Activated CD4-positive, CD25-positive, alpha-beta regulatory T cell treated with anti-CD3 and anti-CD28 coated beads, Interleukin-2, amount 50 U/mL, for 72 hours (primary cell): Measurements from ENCODE around the gene SLAMF6.
"Not testable (repeated sequence)": the region's sequence is repeated elsewhere in the genome, so short reads cannot be mapped to it uniquely, and the experiment has no call there.

Source experiments
- DNase-seq: peaks from one replicate; pipeline ENCODE4 v3.0.0; 2021

Gene SLAMF6

DNA sequence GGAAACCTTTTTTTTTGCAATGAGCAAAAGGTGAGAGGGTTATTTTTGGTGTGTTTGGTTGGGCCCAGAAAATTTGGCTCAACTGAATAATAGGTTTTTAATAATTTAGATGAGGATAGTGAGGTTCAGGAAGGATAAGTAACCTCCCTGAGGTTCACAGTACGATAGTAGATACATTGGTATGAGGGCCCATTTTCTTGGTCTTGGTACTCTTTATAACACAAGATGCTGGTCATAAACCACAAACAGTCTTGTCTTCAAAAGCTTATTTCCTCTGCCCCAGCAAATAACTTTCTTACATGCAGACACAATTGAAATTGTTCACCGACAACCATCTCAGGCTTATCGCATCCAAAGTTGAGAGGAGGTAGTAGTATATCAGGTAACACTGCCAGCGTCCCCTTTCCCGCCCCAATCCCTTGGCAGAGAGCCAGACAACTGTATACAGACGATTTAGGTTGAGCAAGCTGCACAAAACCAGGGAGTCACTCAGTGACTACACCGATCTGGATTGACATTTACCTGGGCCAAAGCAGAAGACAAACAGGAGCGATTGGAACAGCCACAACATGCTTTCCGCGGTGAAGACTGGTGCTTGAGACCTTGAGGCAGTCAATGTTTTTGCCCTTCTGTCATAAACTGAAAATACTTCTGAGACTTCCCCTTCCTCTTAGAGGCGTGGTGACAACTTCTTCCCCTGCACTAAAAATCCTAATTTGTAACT, at the start of gene SLAMF6:
TSS of gene SLAMF6 (minus strand) at position 634 of the 724 bp plus-strand sequence. CDS start at position 571, 63 bp downstream.
- peak; percentile 49 for DNase-seq

DNA sequence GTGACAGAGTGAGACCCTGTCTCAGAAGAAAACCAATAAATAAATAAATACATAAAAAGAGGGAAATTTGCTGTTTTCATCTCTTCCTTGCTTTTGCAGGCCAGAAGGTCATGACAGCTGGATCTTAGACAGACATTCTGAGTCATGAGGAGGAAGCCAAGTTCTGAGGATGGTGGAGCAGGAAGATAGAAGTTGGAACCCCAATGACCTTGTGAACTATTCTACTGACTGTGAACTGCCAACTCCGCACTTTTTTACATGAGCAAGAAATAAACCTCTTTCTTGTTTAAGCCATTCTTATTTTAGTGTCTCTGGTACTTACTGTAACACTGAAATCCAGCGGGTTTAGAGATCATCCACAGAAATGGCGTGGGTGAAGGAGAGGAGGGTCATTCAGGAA, 47.8 kb upstream of the SLAMF6 start:
- DNase-seq: no peak

DNA sequence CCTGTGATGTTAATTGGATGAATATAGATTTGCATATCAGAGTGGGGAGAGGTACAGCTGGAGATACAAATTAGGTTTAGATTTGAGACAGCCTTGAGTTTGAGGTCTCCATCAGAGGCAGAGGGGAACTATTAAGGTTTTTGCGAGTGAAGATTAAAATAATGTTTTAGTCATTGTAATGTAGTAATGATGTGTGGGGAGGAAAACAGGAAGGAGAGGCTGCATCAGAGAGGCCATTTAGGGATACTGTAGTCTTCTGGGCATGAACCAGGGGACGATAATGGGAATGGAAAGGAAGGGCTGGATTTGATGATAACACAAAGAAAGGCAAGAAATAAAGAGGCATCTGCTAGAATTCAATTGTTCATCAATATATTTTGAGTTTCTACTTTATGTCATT, 46.8 kb upstream of the SLAMF6 start:
- no peak for DNase-seq

DNA sequence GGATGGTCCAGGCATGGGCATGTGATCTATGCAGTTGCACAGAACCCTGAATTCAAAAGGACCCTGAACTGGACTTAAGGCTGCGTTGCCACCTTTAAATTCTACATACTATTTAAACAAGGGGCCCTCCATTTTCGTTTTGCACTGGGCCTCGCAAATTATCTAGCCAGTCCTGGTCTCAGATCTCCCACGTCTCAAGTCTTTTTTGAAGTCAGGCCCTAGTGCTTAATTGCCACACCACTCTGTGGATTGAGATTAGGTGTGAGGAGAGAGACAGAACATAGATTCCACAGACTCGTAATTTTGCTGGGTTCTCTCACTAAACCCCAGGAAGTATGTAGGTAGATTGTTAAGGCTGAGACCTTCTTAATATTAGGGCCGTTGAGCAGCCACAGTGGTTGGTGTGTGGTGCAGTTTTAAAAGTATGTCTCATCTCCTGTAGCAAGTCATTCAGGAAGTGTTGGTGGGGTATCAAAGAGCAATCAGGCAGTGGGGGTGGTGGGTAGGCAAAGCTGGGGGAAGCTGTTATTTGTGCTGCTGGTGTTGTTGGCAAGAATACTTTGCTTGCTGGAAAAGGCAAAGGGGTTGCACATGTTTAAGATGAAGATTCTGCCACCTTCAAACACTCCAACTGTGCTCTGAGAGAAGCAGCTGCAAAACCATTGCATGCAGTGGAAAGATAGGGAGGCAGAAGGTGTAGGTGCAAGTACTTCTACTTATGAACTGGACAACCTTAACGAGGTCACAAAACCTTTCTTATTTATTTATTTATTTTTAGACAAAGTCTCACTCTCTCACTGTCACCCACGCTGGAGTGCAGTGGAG, 45.0 kb upstream of the SLAMF6 start:
- peak; percentile 47 for DNase-seq

DNA sequence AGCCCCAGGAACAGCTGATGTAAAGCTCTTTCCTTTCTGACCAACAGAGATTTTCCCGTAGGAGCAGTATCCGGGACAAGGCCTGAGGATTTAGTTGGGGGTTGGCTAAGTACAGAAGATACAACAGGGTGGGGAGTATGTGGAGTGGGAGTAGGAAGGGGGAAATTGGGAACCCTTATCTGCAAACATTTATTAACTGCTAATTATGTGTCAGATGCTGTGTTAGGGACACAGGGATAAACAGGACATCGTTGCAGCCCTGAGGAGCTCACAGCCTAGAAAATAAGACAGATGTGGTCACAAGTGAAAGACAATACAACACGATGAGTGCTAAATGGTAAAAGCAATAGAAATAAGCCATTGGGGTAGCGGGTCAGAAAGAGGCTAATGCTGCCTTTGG, 44.3 kb upstream of the SLAMF6 start:
- no peak for DNase-seq

DNA sequence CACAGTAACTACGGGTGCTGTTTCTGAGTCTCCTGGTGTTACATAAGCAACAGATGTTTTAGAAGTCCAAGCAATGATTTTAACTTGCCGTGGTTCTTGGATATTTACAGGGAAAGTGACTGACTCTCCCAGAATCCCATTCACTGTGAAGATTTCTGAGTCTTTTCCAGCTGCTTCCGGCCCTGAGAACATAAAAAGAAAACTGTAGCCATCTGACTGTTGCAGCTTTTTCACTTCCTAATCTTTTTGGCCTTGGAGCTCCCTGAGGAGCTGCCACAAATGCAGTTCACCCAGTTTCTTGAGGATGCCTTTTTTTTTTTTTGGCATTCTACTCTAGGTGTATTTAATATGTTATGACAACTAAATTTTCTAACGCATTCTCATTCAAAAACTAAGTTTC, 42.5 kb upstream of the SLAMF6 start:
- DNase-seq: no peak

DNA sequence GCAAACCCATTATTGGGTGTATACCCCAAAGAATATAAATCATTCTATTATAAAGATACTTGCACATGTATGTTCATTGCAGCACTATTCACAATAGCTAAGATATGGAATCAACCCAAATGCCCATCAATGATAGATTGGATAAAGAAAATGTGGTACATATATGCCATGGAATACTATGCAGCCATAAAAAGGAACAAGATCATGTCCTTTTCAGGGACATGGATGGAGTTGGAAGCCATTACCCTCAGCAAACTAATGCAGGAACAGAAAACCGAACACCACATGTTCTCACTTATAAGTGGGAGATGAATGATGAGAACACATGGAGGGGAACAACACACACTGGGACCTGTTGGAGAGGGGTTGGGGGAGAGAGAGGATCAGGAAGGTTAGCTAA, 40.2 kb upstream of the SLAMF6 start:
- DNase-seq: not testable (repeated sequence)

DNA sequence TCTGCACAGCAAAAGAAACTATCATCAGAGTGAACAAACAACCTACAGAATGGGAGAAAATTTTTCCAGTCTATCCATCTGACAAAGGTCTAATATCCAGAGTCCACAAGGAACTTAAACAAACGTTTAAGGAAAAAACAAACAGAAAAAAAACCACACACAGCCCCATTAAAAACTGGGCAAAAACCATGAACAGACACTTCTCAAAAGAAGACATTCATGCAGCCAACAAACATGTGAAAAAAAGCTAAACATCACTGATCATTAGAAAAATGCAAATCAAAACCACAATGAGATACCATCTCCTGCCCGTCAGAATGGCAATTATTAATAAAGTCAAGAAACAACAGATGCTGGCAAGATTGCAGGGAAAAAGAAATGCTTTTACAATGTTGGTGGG, 39.7 kb upstream of the SLAMF6 start:
- DNase-seq: not testable (repeated sequence)

DNA sequence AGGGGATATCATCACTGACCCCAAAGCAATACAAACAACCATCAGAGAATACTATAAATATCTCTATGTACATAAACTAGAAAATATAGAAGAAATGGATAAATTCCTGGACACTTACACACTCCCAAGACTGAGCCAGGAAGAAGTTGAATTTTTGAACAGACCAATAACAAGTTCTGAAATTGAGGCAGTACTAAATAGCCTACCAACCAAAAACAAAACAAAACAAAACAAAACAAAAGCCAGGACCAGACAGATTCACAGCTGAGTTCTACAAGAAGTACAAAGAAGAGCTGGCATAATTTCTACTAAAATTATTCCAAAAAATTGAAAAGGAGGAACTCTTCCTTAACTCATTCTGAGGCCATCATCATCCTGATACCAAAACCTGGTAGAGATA, 37.8 kb upstream of the SLAMF6 start:
- DNase-seq: no peak

DNA sequence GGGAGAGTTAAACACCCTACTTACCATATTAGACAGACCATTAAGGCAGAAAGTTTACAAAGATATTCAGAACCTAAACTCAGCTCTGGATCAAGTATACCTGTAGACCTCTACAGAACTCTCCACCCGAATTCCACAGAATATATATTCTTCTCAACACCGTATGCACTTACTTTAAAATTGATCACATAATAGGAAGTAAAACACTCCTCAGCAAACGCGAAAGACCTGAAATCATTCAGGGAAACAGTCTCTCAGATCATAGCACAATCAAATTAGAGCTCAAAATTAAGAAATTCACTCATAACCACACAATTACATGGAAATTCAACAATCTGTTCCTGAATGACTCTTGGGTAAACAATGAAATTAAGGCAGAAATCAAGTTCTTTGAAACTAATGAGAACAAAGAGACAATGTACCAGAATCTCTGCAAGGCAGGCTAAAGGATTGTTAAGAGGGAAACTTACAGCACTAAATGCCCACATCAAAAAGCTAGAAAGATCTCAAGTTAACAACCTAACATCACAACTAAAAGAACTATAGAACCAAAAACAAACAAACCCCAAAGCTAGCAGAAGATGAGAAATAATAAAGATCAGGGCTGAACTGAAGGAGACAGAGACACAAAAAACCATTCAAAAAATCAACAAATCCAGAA, 37.1 kb upstream of the SLAMF6 start:
- DNase-seq: no peak

DNA sequence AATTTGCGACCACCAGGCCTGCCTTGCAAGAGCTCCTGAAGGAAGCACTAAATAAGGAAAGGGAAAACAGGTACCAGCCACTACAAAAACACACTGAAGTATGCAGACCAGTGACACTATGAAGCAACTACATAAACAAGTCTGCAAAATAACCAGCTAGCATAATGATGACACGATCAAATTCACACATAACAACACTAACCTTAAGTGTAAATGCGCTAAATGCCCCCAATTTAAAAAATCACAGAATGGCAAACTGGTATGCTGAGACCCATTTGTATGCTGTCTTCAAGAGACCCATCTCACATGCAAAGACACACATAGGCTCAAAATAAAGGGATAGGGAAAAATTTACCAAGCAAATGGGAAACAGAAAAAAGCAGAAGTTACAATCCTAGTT, 36.4 kb upstream of the SLAMF6 start:
- not testable (repeated sequence) for DNase-seq

DNA sequence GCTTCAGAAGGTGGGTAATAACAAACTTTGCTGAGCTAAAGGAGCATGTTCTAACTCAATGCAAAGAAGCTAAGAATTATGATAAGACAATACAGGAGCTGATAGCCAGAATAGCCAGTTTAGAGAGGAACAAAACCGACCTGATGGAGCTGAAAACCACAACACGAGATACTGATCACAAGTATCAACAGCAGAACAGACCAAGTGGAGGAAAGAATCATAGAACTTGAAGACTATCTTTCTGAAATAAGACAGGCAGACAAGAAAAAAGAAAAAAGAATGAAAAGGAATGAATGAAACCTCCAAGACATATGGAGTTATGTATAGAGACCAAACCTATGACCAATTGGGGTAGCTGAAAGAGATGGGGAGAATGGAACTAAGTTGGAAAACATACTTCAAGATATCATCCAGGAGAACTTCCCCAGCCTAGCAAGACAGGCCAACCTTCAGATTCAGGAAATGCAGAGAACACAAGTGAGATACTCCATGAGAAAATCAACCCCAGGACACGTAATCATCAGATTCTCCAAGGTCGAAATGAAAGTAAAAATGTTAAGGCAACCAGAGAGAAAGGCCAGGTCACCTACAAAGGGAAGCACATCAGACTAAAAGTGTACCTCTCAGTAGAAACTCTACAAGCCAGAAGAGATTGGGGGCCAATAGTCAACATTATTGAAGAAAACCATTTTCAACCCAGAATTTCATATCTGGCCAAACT, 35.8 kb upstream of the SLAMF6 start:
- DNase-seq: no peak

DNA sequence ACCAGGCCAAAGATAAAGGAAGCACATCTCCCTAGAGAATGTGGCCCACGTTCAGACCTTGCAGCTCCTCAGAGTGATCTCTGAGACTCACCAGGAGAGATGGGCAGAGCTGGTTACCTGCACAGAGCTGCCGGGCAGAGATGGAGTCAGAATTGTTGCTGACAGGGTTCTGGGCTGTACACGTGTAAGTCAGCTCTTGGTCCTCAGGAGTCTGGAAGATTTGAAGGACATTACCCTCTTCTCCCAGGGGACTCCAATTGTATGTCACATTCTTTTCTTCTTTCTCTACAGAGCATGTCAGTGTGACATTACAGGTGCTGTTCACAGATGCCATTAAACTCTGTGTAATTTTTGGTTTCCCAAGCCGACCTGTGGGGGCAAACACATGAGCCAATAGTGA, 30.7 kb upstream of the SLAMF6 start:
- no peak for DNase-seq

DNA sequence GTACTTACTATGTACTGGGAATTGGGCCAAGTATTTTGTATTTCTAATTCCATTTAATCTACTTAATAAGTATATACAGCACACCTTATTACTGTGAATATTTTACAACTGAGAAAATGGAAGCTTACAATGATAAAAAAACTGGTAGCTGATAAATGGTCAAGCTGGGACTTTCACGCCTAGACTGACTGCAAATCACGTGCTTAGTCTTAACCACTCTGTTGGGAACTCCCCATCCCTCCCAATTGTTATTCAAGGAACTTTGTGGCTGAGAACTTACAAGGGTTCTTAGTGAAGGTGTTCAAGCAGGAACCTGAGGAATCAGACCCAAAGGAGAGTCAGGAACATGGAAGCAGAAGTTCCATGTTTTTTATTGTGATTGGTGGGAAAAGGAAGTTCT, 29.4 kb upstream of the SLAMF6 start:
- DNase-seq: no peak

DNA sequence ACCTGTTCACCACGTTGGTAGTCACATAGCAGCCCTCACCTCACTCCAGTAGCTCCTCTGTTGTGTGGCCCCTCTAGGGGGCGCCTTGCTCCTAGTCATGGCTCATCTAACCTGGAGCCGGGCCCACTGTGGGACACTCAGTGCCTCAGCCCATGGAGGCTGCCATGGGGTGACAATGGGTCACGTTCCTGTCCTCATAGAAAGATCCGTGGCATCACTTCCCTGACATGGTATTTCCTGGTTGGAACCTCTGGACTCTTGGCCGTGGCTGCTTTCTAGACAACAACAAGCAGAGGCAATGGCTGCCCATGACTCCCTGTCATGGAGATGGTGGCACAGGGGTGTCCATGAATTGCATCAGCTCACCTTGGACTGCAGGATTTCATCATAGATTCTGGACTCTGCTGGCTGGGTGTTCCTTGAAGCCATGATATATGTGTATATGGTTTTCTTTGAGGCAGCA, 27.5 kb upstream of the SLAMF6 start:
- peak; percentile 60 for DNase-seq

DNA sequence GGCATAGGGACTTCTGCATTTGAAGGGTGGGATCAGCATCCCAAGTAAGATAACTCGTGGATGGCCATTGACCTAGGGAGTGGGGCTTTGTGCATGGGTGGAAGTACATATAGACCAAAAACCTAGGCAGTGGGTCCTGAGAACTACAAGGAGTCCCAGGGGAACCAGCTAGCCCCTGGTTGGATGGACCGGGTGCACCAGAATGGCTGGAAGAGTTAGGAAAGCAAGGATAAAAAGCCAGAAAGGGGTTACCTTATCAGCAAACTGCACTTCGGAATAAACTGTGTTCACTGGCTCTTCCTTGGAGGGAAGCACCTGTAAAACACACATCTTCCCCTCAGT, 26.6 kb upstream of the SLAMF6 start:
- no peak for DNase-seq

DNA sequence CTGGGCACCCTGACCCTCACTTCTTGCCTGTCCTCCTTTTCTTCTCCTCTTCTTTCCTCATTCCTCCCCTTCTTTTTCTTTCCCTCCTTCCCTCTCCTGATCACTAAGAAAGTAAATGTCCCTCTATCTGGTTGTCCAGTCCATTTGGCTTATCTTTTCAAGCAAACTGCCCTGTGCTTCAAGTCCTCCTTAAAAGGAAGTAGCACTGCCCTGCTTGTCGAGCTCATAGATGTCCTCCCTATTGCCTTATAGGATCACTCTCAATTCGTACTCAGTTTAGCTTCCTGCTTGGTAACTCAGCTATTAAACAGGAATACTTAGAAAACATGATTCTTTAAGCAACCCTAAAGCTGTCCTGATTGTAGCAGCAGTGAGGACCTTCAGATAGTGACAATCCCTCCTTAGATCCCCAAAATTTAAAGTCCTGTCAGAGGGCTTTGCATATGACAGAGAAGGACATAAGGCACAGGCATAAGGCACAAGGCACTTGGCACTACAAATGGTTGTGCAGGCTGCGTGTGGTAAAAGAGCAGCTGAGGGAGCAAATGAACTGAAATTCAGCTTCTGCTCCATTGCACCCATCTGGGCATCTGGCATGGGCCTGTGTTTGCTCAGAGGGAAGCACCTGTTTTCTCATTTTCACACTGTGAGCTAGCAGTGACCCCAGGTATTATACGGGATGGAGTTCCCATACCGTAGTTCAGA, 26.1 kb upstream of the SLAMF6 start:
- no peak for DNase-seq

DNA sequence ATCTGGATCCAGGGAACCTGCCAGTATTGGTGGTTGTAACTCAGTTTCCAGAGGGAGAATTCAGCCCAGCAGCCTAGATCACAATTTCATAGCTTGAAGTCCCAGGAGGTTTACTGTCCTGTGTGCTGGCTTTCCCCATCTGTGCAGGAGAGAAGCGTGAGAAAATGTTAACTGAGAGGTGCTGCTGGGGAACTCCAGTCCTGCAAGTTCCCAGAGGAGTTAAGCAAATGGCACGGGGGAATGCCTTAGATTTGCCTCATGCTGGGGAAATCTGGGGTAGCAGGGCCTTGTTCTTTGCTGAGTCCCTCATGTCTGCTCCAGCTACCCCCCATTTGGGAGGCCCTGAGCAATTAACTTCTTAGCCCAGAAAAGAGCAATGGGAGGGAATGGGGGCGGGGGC, 25.1 kb upstream of the SLAMF6 start:
- DNase-seq: no peak

DNA sequence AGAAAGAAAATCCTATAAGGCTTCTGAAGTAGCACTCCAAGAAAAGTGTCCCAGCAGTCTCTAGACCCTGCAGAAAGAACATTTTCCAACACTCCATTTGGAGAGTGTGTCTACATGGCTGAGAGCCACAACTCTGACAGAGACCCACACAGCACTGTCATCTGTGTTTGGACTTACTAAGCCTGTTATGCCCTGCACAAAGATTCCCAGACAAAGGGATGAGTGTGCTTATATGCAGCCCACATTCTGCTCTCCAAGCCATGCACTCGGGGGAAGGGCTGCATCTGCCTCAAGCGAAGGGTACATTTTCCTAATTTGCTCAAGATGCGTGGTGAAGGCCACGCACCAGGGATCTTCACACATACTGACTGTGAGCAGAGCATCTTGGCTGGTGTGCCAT, 24.4 kb upstream of the SLAMF6 start:
- DNase-seq: no peak

DNA sequence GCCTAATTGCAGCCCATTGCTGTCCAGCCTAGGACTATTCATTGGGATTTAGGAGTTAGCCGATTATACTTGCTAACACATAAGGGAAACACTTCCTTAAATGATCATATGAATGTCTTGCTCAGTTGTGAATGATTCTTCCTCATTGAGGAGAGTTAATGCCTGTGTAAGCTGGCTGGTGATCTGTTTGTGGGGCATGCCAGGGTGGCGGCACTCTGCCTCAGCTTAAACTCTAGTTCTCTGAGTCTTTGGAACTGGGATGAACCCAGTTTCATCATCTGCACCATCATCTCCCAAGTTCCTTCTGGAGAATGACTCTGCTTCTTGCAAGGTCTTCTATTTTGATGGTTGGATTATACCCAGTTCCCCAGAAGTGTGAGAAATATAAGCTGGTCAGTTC, 23.9 kb upstream of the SLAMF6 start:
- no peak for DNase-seq

DNA sequence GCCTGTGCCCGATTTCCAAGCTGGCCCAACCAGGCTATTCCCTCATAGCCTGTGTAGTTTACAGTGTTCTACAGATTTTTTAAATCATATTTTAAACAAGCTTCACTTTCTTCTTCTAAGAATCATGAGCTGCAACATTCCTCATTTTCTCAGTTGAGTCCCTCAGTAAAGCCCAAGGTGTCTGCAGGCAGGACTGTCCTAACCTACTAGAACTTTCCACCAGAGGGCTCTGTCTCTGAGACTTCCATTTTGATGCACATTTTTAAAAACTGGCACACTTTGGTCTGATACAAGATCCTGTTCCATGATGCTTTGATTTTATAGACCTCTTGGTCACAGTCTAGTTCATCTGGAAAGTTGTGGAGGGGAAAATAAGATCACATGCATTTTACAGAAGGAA, 21.6 kb upstream of the SLAMF6 start:
- DNase-seq: no peak

DNA sequence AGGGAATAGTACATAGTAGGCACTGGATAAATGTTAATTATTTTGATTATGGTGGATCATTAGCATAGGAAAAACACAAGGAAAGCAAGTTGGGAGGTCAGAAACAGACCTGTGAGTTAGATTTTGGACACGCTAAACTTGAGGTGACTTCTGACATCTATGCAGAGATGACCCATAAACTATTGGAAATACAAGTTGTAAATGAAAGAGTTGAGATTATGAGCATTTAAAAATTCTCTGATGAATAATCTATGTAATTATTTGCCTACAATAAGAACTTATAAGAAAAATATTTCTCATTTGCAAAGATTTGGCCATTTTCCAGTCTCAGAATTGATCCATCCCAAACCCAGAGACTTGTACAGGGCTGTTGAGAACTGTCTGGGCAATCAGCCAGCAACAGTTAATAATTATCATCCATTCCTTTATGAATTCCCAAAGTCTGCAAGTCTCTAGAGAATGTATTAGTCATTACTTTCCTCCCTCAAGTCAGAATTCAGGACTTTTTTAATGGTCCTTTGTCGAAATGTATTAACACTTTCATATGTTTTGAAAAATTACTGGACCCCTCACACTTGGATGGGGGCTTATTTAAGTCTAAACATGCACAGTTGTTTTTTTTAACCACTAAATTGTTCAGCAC, 19.4 kb upstream of the SLAMF6 start:
- DNase-seq: no peak
